Endothelial cell of umbilical vein (primary cell): Measurements from ENCODE around the gene CFL1. TPM values are rescaled to one million over a fixed set of nuclear protein-coding genes. Genes with fewer than 3 reads are reported as not detected.

ENCODE experiments used
- BruUV-seq: library from RNA; stranded (reverse); fragments of 400-500 nt; replicated peaks from 2 replicates; lab custom pipeline; 2021; lab: Mats Ljungman, UMichigan
- CTCF ChIA-PET: fragments of 300-600, 350-600 bp; sonication (Branson Sonifier 250); formaldehyde crosslinking; loops from one replicate; lab custom pipeline; 2021; ENCODE audit warnings: antibody characterized with exemption, inconsistent platforms; lab: Charles Lee
- POLR2A ChIA-PET: fragments of 300-600, 350-600 bp; sonication (Branson Sonifier 250); formaldehyde crosslinking; loops from one replicate; lab custom pipeline; 2021; ENCODE audit warnings: antibody characterized with exemption, inconsistent platforms; lab: Charles Lee
- DNase-seq: peaks from one replicate; pipeline ENCODE4 v3.0.0-alpha.2; 2011; ENCODE audit warnings: low read depth, low spot score
- FAIRE-seq: peaks from 2 replicates; lab custom pipeline; 2011; peaks lifted over from hg19 to GRCh38; lab: Jason Lieb, UNC
- H2AFZ ChIP-seq: 2 replicates; pipeline ENCODE4 v1.6.0; 2012; ENCODE audit warnings: low read depth, low read length, control low read depth, inconsistent platforms
- H3K27ac ChIP-seq: 2 replicates; pipeline ENCODE4 v1.5.1; 2011; ENCODE audit warnings: low read depth, mild to moderate bottlenecking, control low read depth, low read length, moderate library complexity; ENCODE audit not compliant: insufficient read depth
- H3K27me3 ChIP-seq, 2 experiments: 2 replicates each; pipeline versions ENCODE4 v1.6.0 to v1.6.1; 2011; ENCODE audit warnings: low read length in 2 of 2, mixed read lengths in 1 of 2; ENCODE audit not compliant: control insufficient read depth in 2 of 2, insufficient read depth in 2 of 2
- H3K36me3 ChIP-seq, 2 experiments: 2 replicates in 1 of 2; 3 replicates in 1 of 2; pipeline ENCODE4 v1.5.1; 2011; ENCODE audit warnings: low read length in 2 of 2, mild to moderate bottlenecking in 1 of 2, moderate library complexity in 1 of 2; ENCODE audit not compliant: control insufficient read depth in 2 of 2, insufficient read depth in 2 of 2; ENCODE audit errors: extremely low read depth in 1 of 2
- H3K4me1 ChIP-seq: 3 replicates; pipeline ENCODE4 v1.5.1; 2011; ENCODE audit warnings: mild to moderate bottlenecking, low read length; ENCODE audit not compliant: control insufficient read depth, insufficient read depth; ENCODE audit errors: extremely low read depth
- H3K4me2 ChIP-seq: 2 replicates; pipeline ENCODE4 v1.6.1; 2011; ENCODE audit warnings: low read length, control low read depth, mixed read lengths; ENCODE audit not compliant: insufficient read depth
- H3K4me3 ChIP-seq, 3 experiments: fragments of 200-600 bp in 1 of 3; sonication (generic), shearing (Covaris generic) in 1 of 3; replicated peaks in 1 of 3; 2 replicates each; pipeline ENCODE4 v1.5.1; 2011 to 2016; ENCODE audit warnings: control low read depth in 3 of 3, low read length in 3 of 3, mild to moderate bottlenecking in 2 of 3, inconsistent platforms in 1 of 3, low read depth in 1 of 3, moderate library complexity in 1 of 3; ENCODE audit not compliant: insufficient read depth in 1 of 3
- H3K79me2 ChIP-seq: 2 replicates; pipeline ENCODE4 v1.6.0; 2012; ENCODE audit warnings: low read length, inconsistent platforms; ENCODE audit not compliant: control insufficient read depth, insufficient read depth
- H3K9ac ChIP-seq: replicated peaks from 2 replicates; pipeline ENCODE3; 2011; ENCODE audit warnings: low read length, control low read depth; ENCODE audit not compliant: insufficient read depth; ENCODE audit errors: extremely low read depth
- H3K9me1 ChIP-seq: replicated peaks from 3 replicates; pipeline ENCODE4 v1.6.0; 2011; ENCODE audit warnings: mild to moderate bottlenecking, low read length; ENCODE audit not compliant: control insufficient read depth, insufficient read depth; ENCODE audit errors: extremely low read depth
- H3K9me3 ChIP-seq: replicated peaks from 2 replicates; pipeline ENCODE4 v1.5.1; 2012; ENCODE audit warnings: low read length, inconsistent platforms; ENCODE audit not compliant: control insufficient read depth, insufficient read depth
- H4K20me1 ChIP-seq: replicated peaks from 2 replicates; pipeline ENCODE3; 2011; ENCODE audit warnings: mild to moderate bottlenecking, low read length; ENCODE audit not compliant: control insufficient read depth, insufficient read depth; ENCODE audit errors: extremely low read depth
- EZH2 ChIP-seq: IDR thresholded peaks from 2 replicates; pipeline ENCODE4 v1.6.1; 2012; ENCODE audit warnings: borderline replicate concordance, low read depth, mild to moderate bottlenecking, moderate library complexity, low read length, inconsistent platforms; ENCODE audit not compliant: severe bottlenecking
- FOS ChIP-seq: IDR thresholded peaks from 2 replicates; pipeline ENCODE4 v1.6.1; 2011; ENCODE audit warnings: mild to moderate bottlenecking, low read length, moderate library complexity, borderline replicate concordance; ENCODE audit not compliant: insufficient read depth
- GATA2 ChIP-seq: IDR thresholded peaks from 2 replicates; pipeline ENCODE4 v1.7.0; 2011; ENCODE audit warnings: low read depth, mild to moderate bottlenecking, moderate library complexity, mixed read lengths, low read length; ENCODE audit not compliant: insufficient read length, insufficient read depth
- JUN ChIP-seq: IDR thresholded peaks from 2 replicates; pipeline ENCODE4 v1.6.1; 2011; ENCODE audit warnings: borderline replicate concordance, low read depth; ENCODE audit not compliant: insufficient read length, insufficient read depth
- MYC ChIP-seq: IDR thresholded peaks from one replicate; pipeline ENCODE4 v1.6.1; 2011; ENCODE audit warnings: mild to moderate bottlenecking, low read depth, low read length
- POLR2A ChIP-seq: IDR thresholded peaks from 2 replicates; pipeline ENCODE4 v1.6.1; 2012; ENCODE audit warnings: low read depth, mild to moderate bottlenecking, control low read depth, low read length
- POLR2AphosphoS5 ChIP-seq: IDR thresholded peaks from 2 replicates; pipeline ENCODE4 v1.6.1; 2012; ENCODE audit warnings: low read depth, mild to moderate bottlenecking, control low read depth, low read length, moderate library complexity; ENCODE audit not compliant: insufficient read depth
- dilution Hi-C: fragments of 300-500 bp; cut with MboI; formaldehyde crosslinking; loops from one replicate; pipeline ENCODE4 v1.15.0; 2019; ENCODE audit warnings: low sequenced_read_pairs; ENCODE audit not compliant: extremely low pct_ligation_motif_present
- intact Hi-C: fragments of 100-400 bp; cut with micrococcal nuclease; formaldehyde crosslinking; loops from one replicate; pipeline ENCODE4 v1.10.0; 2022
- polyA plus RNA-seq, 4 experiments: library from polyadenylated mRNA; depleted of rRNA in 3 of 4; stranded (reverse) in 3 of 4; unstranded in 1 of 4; fragments of >200 nt; gene quantifications; 2 replicates each; pipeline versions ENCODE4 v1.2.1 to v1.2.3, GENCODE V29; 2011 to 2012; ENCODE audit warnings: missing spikeins in 1 of 4
- total RNA-seq: library from RNA; stranded (reverse); gene quantifications from 2 replicates; pipeline ENCODE4 v1.2.3, GENCODE V29; 2021
- TF ChIP-seq, protein P1 (sequence below): IDR thresholded peaks from 2 replicates; pipeline ENCODE4 v1.6.1; 2011; ENCODE audit not compliant: insufficient read depth, insufficient read length
- TF ChIP-seq, protein P2 (sequence below), 2 donors: IDR thresholded peaks; 1 replicate in 1 of 2; 2 replicates in 1 of 2; pipeline ENCODE4 v1.5.1; 2011; ENCODE audit warnings: low read length in 2 of 2, mild to moderate bottlenecking in 2 of 2, moderate library complexity in 2 of 2, control low read depth in 1 of 2, inconsistent platforms in 1 of 2, low read depth in 1 of 2; ENCODE audit not compliant: insufficient read depth in 1 of 2; ENCODE audit errors: extremely low read depth in 1 of 2

Gene CFL1
- total and polyA plus RNA-seq, 2 donors (not counting 3 experiments of a cell fraction or from before 2014, with no cell fraction given) = 1,844 to 2,403 TPM

DNA sequence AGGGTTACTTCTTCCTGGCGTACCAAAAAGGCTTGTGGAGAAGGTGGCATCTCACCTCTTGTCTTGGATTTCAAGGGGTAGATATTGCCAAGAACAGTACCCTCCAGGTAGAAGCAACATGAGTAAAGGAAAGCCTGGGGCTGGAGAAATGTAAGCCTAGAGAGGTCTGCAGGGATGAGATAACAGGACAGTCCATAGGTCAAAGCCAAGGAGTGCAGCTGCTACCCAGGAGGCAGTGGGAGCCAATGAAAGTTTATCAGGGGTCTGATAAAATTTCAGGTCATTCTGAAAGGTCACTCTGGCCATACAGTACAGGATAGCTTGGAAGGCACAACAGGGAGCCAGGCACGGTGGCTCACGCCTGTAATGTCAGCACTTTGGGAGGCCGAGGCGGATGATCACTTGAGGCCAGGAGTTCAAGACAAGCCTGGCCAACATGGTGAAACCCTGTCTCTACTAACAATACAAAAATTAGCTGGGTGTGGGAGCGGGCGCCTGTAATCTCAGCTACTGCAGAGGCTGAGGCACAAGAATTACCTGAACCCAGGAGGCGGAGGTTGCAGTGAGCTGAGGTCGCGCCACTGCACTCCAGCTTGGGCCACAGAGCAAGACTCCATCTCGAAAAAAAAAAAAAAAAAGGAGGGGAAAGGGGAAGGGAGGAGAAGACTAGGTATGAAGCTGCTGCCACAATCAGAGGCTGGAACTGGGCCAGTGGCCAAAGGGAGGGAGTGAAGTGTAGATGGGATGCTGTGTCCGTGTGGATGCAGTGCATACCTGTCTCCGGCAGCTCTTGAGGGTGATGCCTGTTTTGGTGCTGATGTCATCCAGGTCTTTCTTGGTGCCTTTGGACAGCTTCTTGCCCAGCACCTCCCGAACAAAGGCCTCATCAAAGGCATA, 29.1 kb upstream of the CFL1 start:
- no peaks in the 10 kb centered on the region for H4K20me1 ChIP-seq
- no peaks in the 10 kb centered on the region for H3K9me3 ChIP-seq
- intact Hi-C loops (loop anchor here (5.0 kb wide), 1 partner anchor 45 kb away; no protein-coding TSS in a partner anchor), dilution Hi-C loops (no loop called here)
- no peak for DNase-seq
- peak overlapping the region in 2 of 3 experiments; percentile 64 to 66 for H3K4me3 ChIP-seq
- peak overlapping the region; percentile 61 for H3K9ac ChIP-seq
- TF ChIP-seq POLR2A = no peak
- TF ChIP-seq, protein P1, sequence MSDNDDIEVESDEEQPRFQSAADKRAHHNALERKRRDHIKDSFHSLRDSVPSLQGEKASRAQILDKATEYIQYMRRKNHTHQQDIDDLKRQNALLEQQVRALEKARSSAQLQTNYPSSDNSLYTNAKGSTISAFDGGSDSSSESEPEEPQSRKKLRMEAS = no peak
- TF ChIP-seq MYC = no peak
- TF ChIP-seq EZH2 = no peak
- TF ChIP-seq FOS = no peak
- no peak for TF ChIP-seq POLR2AphosphoS5
- TF ChIP-seq GATA2 = no peak
- TF ChIP-seq, protein P2, sequence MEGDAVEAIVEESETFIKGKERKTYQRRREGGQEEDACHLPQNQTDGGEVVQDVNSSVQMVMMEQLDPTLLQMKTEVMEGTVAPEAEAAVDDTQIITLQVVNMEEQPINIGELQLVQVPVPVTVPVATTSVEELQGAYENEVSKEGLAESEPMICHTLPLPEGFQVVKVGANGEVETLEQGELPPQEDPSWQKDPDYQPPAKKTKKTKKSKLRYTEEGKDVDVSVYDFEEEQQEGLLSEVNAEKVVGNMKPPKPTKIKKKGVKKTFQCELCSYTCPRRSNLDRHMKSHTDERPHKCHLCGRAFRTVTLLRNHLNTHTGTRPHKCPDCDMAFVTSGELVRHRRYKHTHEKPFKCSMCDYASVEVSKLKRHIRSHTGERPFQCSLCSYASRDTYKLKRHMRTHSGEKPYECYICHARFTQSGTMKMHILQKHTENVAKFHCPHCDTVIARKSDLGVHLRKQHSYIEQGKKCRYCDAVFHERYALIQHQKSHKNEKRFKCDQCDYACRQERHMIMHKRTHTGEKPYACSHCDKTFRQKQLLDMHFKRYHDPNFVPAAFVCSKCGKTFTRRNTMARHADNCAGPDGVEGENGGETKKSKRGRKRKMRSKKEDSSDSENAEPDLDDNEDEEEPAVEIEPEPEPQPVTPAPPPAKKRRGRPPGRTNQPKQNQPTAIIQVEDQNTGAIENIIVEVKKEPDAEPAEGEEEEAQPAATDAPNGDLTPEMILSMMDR (IDR thresholded peaks at IDR 0.05; ENCODE audit: extremely low read depth in 1 of 2, insufficient read depth in 1 of 2, low read depth in 1 of 2, low read length in 2 of 2) = no peak
- no peak for TF ChIP-seq JUN
- H3K79me2 ChIP-seq = peaks cover 25% of the 10 kb centered on the region
- FAIRE-seq = no peak
- BruUV-seq = no TSS peak
- POLR2A ChIA-PET = interaction anchor here (0.6 to 6.7 kb wide), 4 partner anchors 18 to 164 kb away, joined by 3 to 67 read pairs (median 16); partner anchors contain the start of genes CFL1 and MUS81
- H3K4me2 ChIP-seq = peak overlapping the region; percentile 62
- H3K27me3 ChIP-seq = no peaks in the 10 kb centered on the region
- no peaks in the 10 kb centered on the region for H3K9me1 ChIP-seq
- H3K4me1 ChIP-seq = peaks cover 32% of the 10 kb centered on the region
- no peak overlapping the region for H2AFZ ChIP-seq
- CTCF ChIA-PET = interaction anchor here (1.2 to 6.7 kb wide), 9 partner anchors 10 to 261 kb away, joined by 4 to 75 read pairs (median 8); partner anchors contain the start of genes AP5B1 and CFL1
- peak overlapping the region; percentile 37 for H3K27ac ChIP-seq
- H3K36me3 ChIP-seq = peaks cover 4 to 29% of the 10 kb centered on the region in 2 experiments
